ENCODE results near the gene ZBTB40. TPM values are rescaled to one million over a fixed set of nuclear protein-coding genes. Genes with fewer than 3 reads are reported as not detected.

Gene ZBTB40
- total and polyA plus RNA-seq, 4 donors, result 2.1 to 11.2 (median 4.6) TPM

DNA sequence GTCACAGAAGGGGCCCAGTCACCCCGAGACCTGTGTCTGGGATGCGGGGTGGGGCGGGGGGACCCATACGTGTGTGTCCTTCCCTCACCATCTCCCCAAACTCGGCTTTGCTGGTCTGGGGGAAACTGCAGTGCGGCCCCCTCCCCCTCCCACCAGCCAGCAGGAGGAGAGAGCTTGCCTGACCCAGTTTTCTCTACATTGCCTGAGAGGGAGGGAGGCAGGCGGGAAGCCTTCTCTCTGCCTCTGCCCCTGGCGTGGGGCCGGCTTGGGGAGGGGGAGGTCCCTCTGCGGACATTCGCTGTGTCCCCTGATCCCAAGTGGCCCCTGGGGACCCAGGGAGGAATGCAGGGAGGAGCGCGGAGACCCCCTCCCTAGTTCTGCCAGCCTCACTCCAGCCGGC lies 115.5 kb downstream of the ZBTB40 start:
- H3K4me1 ChIP-seq (ENCODE audit: control insufficient read depth in 4 of 4, insufficient read depth in 4 of 4, low read length in 3 of 4), result peaks cover 0 to 11% (median 1%) of the 10 kb centered on the region in 4 donors
- TF ChIP-seq, protein P1, sequence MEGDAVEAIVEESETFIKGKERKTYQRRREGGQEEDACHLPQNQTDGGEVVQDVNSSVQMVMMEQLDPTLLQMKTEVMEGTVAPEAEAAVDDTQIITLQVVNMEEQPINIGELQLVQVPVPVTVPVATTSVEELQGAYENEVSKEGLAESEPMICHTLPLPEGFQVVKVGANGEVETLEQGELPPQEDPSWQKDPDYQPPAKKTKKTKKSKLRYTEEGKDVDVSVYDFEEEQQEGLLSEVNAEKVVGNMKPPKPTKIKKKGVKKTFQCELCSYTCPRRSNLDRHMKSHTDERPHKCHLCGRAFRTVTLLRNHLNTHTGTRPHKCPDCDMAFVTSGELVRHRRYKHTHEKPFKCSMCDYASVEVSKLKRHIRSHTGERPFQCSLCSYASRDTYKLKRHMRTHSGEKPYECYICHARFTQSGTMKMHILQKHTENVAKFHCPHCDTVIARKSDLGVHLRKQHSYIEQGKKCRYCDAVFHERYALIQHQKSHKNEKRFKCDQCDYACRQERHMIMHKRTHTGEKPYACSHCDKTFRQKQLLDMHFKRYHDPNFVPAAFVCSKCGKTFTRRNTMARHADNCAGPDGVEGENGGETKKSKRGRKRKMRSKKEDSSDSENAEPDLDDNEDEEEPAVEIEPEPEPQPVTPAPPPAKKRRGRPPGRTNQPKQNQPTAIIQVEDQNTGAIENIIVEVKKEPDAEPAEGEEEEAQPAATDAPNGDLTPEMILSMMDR (IDR thresholded peaks at IDR 0.05; ENCODE audit: low read depth, low read length, missing input control), result no peak
- TF ChIP-seq HNF4A (conservative IDR thresholded peaks at IDR 0.05) (no peak), NR2F2 (IDR thresholded peaks at IDR 0.05) (no peak), RAD21 (IDR thresholded peaks at IDR 0.05) (no peak), YY1 (IDR thresholded peaks at IDR 0.05) (no peak), ATF3 (IDR thresholded peaks at IDR 0.05) (no peak), ZBTB33 (IDR thresholded peaks at IDR 0.05) (no peak), GABPA (IDR thresholded peaks at IDR 0.05 in 1 of 2, conservative IDR thresholded peaks at IDR 0.05 in 1 of 2) (no peak), HNF4G (IDR thresholded peaks at IDR 0.05) (no peak), SP1 (IDR thresholded peaks at IDR 0.05) (no peak), JUND (IDR thresholded peaks at IDR 0.05) (no peak), FOXA2 (IDR thresholded peaks at IDR 0.05) (no peak), EGR1 (IDR thresholded peaks at IDR 0.05; ENCODE audit: low read depth in 2 of 2) (no peak)
- TF ChIP-seq, protein P2, sequence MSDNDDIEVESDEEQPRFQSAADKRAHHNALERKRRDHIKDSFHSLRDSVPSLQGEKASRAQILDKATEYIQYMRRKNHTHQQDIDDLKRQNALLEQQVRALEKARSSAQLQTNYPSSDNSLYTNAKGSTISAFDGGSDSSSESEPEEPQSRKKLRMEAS (IDR thresholded peaks at IDR 0.05), result no peak
- TF ChIP-seq, protein P3, sequence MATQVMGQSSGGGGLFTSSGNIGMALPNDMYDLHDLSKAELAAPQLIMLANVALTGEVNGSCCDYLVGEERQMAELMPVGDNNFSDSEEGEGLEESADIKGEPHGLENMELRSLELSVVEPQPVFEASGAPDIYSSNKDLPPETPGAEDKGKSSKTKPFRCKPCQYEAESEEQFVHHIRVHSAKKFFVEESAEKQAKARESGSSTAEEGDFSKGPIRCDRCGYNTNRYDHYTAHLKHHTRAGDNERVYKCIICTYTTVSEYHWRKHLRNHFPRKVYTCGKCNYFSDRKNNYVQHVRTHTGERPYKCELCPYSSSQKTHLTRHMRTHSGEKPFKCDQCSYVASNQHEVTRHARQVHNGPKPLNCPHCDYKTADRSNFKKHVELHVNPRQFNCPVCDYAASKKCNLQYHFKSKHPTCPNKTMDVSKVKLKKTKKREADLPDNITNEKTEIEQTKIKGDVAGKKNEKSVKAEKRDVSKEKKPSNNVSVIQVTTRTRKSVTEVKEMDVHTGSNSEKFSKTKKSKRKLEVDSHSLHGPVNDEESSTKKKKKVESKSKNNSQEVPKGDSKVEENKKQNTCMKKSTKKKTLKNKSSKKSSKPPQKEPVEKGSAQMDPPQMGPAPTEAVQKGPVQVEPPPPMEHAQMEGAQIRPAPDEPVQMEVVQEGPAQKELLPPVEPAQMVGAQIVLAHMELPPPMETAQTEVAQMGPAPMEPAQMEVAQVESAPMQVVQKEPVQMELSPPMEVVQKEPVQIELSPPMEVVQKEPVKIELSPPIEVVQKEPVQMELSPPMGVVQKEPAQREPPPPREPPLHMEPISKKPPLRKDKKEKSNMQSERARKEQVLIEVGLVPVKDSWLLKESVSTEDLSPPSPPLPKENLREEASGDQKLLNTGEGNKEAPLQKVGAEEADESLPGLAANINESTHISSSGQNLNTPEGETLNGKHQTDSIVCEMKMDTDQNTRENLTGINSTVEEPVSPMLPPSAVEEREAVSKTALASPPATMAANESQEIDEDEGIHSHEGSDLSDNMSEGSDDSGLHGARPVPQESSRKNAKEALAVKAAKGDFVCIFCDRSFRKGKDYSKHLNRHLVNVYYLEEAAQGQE (IDR thresholded peaks at IDR 0.05), result no peak
- H3K9ac ChIP-seq (ENCODE audit: low read depth in 1 of 2, low read length in 2 of 2), result no peak overlapping the region
- H3K9me3 ChIP-seq (ENCODE audit: control insufficient read depth in 4 of 4, low read length in 3 of 4), result no peaks in the 10 kb centered on the region
- no peak overlapping the region for H3K27ac ChIP-seq (ENCODE audit: low read depth in 1 of 2, low read length in 2 of 2)
- 51% methylated on average over 14 of the region's 14 CpGs for whole genome bisulfite sequencing
- DNase-seq (ENCODE audit: low spot score), result no peak
- H3K27me3 ChIP-seq (ENCODE audit: control insufficient read depth in 4 of 4, insufficient read depth in 4 of 4, low read length in 3 of 4), result peaks cover 0 to 11% (median 8%) of the 10 kb centered on the region in 4 donors
- no peaks in the 10 kb centered on the region for H3K36me3 ChIP-seq (ENCODE audit: control insufficient read depth in 4 of 4, insufficient read depth in 3 of 4, low read depth in 1 of 4, low read length in 3 of 4)
- H3K4me3 ChIP-seq (ENCODE audit: low read depth in 1 of 3, low read length in 3 of 3), result no peak overlapping the region

- 63% methylated on average over 6 of the region's 6 CpGs for WGBS
- H3K36me3 ChIP-seq (ENCODE audit: control insufficient read depth in 4 of 4, insufficient read depth in 3 of 4, low read depth in 1 of 4, low read length in 3 of 4), result no peaks in the 10 kb centered on the region
- H3K9ac ChIP-seq (ENCODE audit: low read depth in 1 of 2, low read length in 2 of 2), result no peak overlapping the region
- DNase-seq (ENCODE audit: low spot score), result no peak
- no peak overlapping the region for H3K27ac ChIP-seq (ENCODE audit: low read depth in 1 of 2, low read length in 2 of 2)
- no peaks in the 10 kb centered on the region for H3K9me3 ChIP-seq (ENCODE audit: control insufficient read depth in 4 of 4, low read length in 3 of 4)
- H3K4me3 ChIP-seq (ENCODE audit: low read depth in 1 of 3, low read length in 3 of 3), result no peak overlapping the region
- peaks cover 0 to 7% (median 1%) of the 10 kb centered on the region in 4 donors for H3K4me1 ChIP-seq (ENCODE audit: control insufficient read depth in 4 of 4, insufficient read depth in 4 of 4, low read length in 3 of 4)
- peaks cover 0 to 8% (median 3%) of the 10 kb centered on the region in 4 donors for H3K27me3 ChIP-seq (ENCODE audit: control insufficient read depth in 4 of 4, insufficient read depth in 4 of 4, low read length in 3 of 4)
- TF ChIP-seq JUND (IDR thresholded peaks at IDR 0.05) (no peak), NR2F2 (IDR thresholded peaks at IDR 0.05) (no peak), GABPA (IDR thresholded peaks at IDR 0.05 in 1 of 2, conservative IDR thresholded peaks at IDR 0.05 in 1 of 2) (no peak), YY1 (IDR thresholded peaks at IDR 0.05) (no peak), TAF1 (conservative IDR thresholded peaks at IDR 0.05) (no peak), RAD21 (IDR thresholded peaks at IDR 0.05) (no peak), SP1 (IDR thresholded peaks at IDR 0.05) (no peak), FOXA2 (IDR thresholded peaks at IDR 0.05) (no peak), EGR1 (IDR thresholded peaks at IDR 0.05; ENCODE audit: low read depth in 2 of 2) (no peak), HNF4G (IDR thresholded peaks at IDR 0.05) (no peak), HNF4A (conservative IDR thresholded peaks at IDR 0.05) (no peak)
- TF ChIP-seq, protein P2 (IDR thresholded peaks at IDR 0.05), result no peak
- TF ChIP-seq, protein P1 (IDR thresholded peaks at IDR 0.05; ENCODE audit: low read depth, low read length, missing input control), result no peak
- TF ChIP-seq, protein P3 (IDR thresholded peaks at IDR 0.05), result no peak
Measured at GRCh38 chr1:22567994-22568393, 116.3 kb downstream of the ZBTB40 start.
